Sigmoid colon (tissue), 7 donors: Measurements from ENCODE around the gene UBA6. TPM values are rescaled to one million over a fixed set of nuclear protein-coding genes. Genes with fewer than 3 reads are reported as not detected.

Experiments used
- DNase-seq: peaks from one replicate; pipeline ENCODE4 v3.0.0-alpha.2; 2019
- H3K27ac ChIP-seq, 4 donors: fragments of 200-600 bp; sonication (generic); one replicate each; pipeline ENCODE4 v1.5.1; 2016 to 2019; ENCODE audit warnings: mild to moderate bottlenecking in 1 of 4
- H3K27me3 ChIP-seq, 3 donors: fragments of 200-600 bp; sonication (generic); one replicate each; pipeline ENCODE4 v1.5.1; 2019; ENCODE audit warnings: mild to moderate bottlenecking in 1 of 3
- H3K36me3 ChIP-seq, 4 donors: fragments of 200-600 bp; sonication (generic); one replicate each; pipeline ENCODE4 v1.5.1; 2016 to 2019
- H3K4me1 ChIP-seq, 4 donors: fragments of 200-600 bp; sonication (generic); one replicate each; pipeline ENCODE4 v1.5.1; 2017 to 2019
- H3K4me3 ChIP-seq, 4 donors: fragments of 200-600 bp; sonication (generic); one replicate each; pipeline ENCODE4 v1.5.1; 2017 to 2019; ENCODE audit warnings: mild to moderate bottlenecking in 2 of 4, moderate library complexity in 1 of 4
- H3K9me3 ChIP-seq, 4 donors: fragments of 200-600 bp in 3 of 4; sonication (generic) in 3 of 4; one replicate each; pipeline versions ENCODE4 v1.5.1 to v1.6.1; 2013 to 2019
- CTCF ChIP-seq, 4 experiments: fragments of 450-650 bp in 3 of 4; fragments of 200-600 bp in 1 of 4; IDR thresholded peaks; one replicate each; pipeline ENCODE4 v1.5.1; 2016 to 2019; ENCODE audit warnings: antibody characterized with exemption in 4 of 4, mild to moderate bottlenecking in 3 of 4, moderate library complexity in 2 of 4
- EP300 ChIP-seq, 4 donors: sonication (generic); formaldehyde crosslinking; IDR thresholded peaks; one replicate each; pipeline ENCODE4 v1.6.1; 2017; ENCODE audit warnings: antibody characterized with exemption in 4 of 4
- POLR2A ChIP-seq, 2 donors: fragments of 450-650 bp; IDR thresholded peaks; one replicate each; pipeline ENCODE4 v1.6.1; 2016; ENCODE audit warnings: antibody characterized with exemption in 2 of 2, mild to moderate bottlenecking in 2 of 2, moderate library complexity in 2 of 2
- POLR2AphosphoS5 ChIP-seq, 4 donors: sonication (generic); formaldehyde crosslinking; IDR thresholded peaks; one replicate each; pipeline ENCODE4 v1.6.1; 2017; ENCODE audit warnings: antibody characterized with exemption in 4 of 4
- WGBS, 2 donors: extraction: QIAGEN DNeasy Blood & Tissue Kit; methylation state at CpG; one replicate each; pipeline ENCODE4 v1.1.7; 2013; 5-methylcytosine and 5-hydroxymethylcytosine counted together
- intact Hi-C: fragments of 100-400 bp; cut with DNase I; formaldehyde crosslinking; loops from one replicate; pipeline ENCODE4 v1.15.1; 2023
- polyA plus RNA-seq, 3 donors: library from polyadenylated mRNA; stranded (reverse); fragments of 200-250 nt; gene quantifications; one replicate each; pipeline ENCODE4 v1.2.3, GENCODE V29; 2013
- total RNA-seq, 4 donors: library from RNA; depleted of rRNA; stranded (reverse); fragments of >200 nt; gene quantifications; one replicate each; pipeline ENCODE4 v1.1.0, GENCODE V29; 2016
- donor health status: healthy with polysubstance abuse.
- donor health status: Bipolar disorder and iron deficiency.
- donor health status: healthy.

The UBA6 gene
- total and polyA plus RNA-seq, 7 donors: 4.2 to 85.0 (median 22.8) TPM

DNA sequence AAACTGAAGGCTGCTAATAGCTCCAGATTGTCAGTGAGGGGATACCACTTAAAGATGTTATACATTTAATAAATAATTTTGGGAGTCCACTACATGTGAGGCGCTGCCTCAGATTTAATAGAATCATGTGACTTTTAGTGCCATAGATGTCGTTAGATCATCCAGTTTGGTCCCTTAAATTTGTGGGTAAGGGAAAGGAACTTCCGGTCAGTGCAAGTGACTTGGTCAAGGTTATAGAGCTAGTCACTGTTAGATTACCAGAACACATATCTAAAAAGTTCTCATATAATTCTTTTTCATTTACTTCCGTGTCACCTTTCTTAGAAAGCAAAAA lies 529 bp upstream of the UBA6 start:
- intact Hi-C loops: loop anchor here (2.0 kb wide), 1 partner anchor 157 kb away; the partner anchor contains the start of gene CENPC
- no peak for TF ChIP-seq POLR2A (IDR thresholded peaks at IDR 0.05)
- TF ChIP-seq EP300 (IDR thresholded peaks at IDR 0.05): no peak
- TF ChIP-seq CTCF (IDR thresholded peaks at IDR 0.05): no peak
- no peak for TF ChIP-seq POLR2AphosphoS5 (IDR thresholded peaks at IDR 0.05)
- WGBS, 2 donors: 3 to 7% methylated on average over 4 of the region's 4 CpGs

GRCh38 chr4:67700116-67700737 lies 728 bp downstream of the UBA6 start:
- no peaks in the 10 kb centered on the region for H3K9me3 ChIP-seq
- no peaks in the 10 kb centered on the region for H3K27me3 ChIP-seq
- 7 to 19% methylated on average over 11 of the region's 11 CpGs for WGBS, 2 donors
- H3K27ac ChIP-seq: peak overlapping the region; percentile 82 to 91 (median 86)
- DNase-seq: no peak
- H3K4me1 ChIP-seq: peaks cover 0 to 23% (median 14%) of the 10 kb centered on the region in 4 donors
- H3K36me3 ChIP-seq: no peaks in the 10 kb centered on the region
- intact Hi-C loops: loop anchor here (2.0 kb wide), 1 partner anchor 155 kb away; the partner anchor contains the start of gene CENPC
- no peak for TF ChIP-seq EP300 (IDR thresholded peaks at IDR 0.05)
- TF ChIP-seq POLR2A (IDR thresholded peaks at IDR 0.05): no peak
- TF ChIP-seq CTCF (IDR thresholded peaks at IDR 0.05): no peak
- no peak for TF ChIP-seq POLR2AphosphoS5 (IDR thresholded peaks at IDR 0.05)
- peak overlapping the region; percentile 48 to 92 (median 80) for H3K4me3 ChIP-seq

More for the DNA sequence above, 529 bp upstream of the UBA6 start:
- H3K4me3 ChIP-seq: peak overlapping the region; percentile 48 to 92 (median 80)
- peaks cover 0 to 23% (median 14%) of the 10 kb centered on the region in 4 donors for H3K4me1 ChIP-seq
- H3K27me3 ChIP-seq: no peaks in the 10 kb centered on the region
- peak overlapping the region; percentile 82 to 91 (median 86) for H3K27ac ChIP-seq
- H3K36me3 ChIP-seq: no peaks in the 10 kb centered on the region
- no peak for DNase-seq
- no peaks in the 10 kb centered on the region for H3K9me3 ChIP-seq

DNA sequence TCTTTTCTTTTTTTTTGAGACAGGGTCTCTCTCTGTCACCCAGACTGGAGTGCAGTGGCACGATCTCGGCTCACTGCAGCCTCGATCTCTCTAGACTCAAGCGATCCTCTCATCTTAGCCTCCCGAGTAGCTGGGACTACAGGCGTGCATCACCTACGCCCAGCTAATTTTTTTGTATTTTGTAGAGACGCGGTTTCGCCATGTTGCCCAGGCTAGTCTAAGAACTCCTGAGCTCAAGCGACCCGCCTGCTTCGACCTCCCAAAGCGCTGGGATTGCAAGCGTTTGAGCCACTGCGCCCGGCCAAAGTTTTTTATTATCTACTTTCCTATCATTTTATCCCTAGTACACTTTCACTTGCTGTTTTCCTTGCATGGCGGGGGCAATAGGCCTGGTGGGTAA lies 1.4 kb downstream of the UBA6 start:
- WGBS, 2 donors: 88 to 93% methylated on average over 18 of the region's 18 CpGs
- no peaks in the 10 kb centered on the region for H3K36me3 ChIP-seq
- DNase-seq: no peak
- intact Hi-C loops: loop anchor here (2.0 kb wide), 1 partner anchor 155 kb away; the partner anchor contains the start of gene CENPC
- peaks cover 0 to 23% (median 14%) of the 10 kb centered on the region in 4 donors for H3K4me1 ChIP-seq
- no peak for TF ChIP-seq EP300 (IDR thresholded peaks at IDR 0.05)
- TF ChIP-seq CTCF (IDR thresholded peaks at IDR 0.05): no peak
- no peak for TF ChIP-seq POLR2AphosphoS5 (IDR thresholded peaks at IDR 0.05)
- no peak for TF ChIP-seq POLR2A (IDR thresholded peaks at IDR 0.05)
- no peaks in the 10 kb centered on the region for H3K9me3 ChIP-seq
- H3K27ac ChIP-seq: peak overlapping the region in 1 of 4 donors; percentile 91
- H3K4me3 ChIP-seq: no peak overlapping the region
- no peaks in the 10 kb centered on the region for H3K27me3 ChIP-seq

DNA sequence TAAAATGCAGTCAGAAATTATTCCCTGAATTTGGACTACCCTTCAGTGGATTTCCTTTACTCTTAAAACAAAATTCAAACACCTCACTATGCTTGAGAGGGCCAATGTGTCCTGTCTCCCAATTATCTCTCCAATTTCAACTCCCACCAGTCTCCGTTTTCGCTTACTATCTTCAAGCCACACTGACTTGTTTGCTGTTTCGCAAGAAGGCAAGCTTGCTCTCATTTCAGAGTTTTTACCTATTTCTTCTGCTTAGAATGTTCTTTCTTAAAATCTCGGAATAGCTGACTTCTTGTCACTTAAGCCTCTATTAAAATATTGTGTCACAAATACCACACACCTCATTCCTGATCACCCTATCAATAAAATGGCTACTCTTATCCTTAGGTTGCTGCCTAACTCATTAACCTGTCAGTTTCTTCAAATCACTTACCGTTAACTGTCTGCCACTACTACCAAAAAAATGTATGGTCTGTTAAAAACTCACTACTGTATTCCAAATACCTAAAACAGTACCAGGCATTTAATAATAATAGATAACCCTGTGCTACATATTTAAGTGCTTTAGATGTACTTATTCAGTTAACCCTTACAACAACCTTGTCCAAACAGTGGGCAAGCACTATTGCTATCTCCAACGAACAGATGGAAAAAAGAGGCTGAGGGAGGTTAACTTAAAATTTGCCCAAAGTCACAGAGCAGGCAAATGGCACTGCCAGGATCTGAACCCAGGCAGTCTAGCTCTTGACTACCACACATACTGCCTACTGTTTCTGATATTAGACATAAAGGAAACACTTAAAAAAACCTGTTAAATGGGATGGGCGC lies 2.9 kb downstream of the UBA6 start:
- intact Hi-C loops: no loop called here
- peaks cover 0 to 23% (median 14%) of the 10 kb centered on the region in 4 donors for H3K4me1 ChIP-seq
- no peak overlapping the region for H3K27ac ChIP-seq
- no peak overlapping the region for H3K4me3 ChIP-seq
- H3K9me3 ChIP-seq: no peaks in the 10 kb centered on the region
- peaks cover 0 to under 1% (median 0%) of the 10 kb centered on the region in 4 donors for H3K36me3 ChIP-seq
- 79 to 92% methylated on average over 7 of the region's 7 CpGs for WGBS, 2 donors
- DNase-seq: no peak
- H3K27me3 ChIP-seq: no peaks in the 10 kb centered on the region
- TF ChIP-seq EP300 (IDR thresholded peaks at IDR 0.05): no peak
- TF ChIP-seq POLR2A (IDR thresholded peaks at IDR 0.05): no peak
- TF ChIP-seq POLR2AphosphoS5 (IDR thresholded peaks at IDR 0.05): no peak
- TF ChIP-seq CTCF (IDR thresholded peaks at IDR 0.05): no peak
